Nephron progenitor cell (in vitro differentiated cells): Measurements from ENCODE around the gene NTM.

Source experiments
- DNase-seq: peaks from one replicate; pipeline ENCODE4 v3.0.0; 2021
- H3K27ac Mint-ChIP-seq: 2 replicates; pipeline ENCODE4 v1.8.0; 2021; ENCODE audit warnings: mild to moderate bottlenecking, moderate library complexity, mixed read lengths
- H3K27me3 Mint-ChIP-seq: 2 replicates; pipeline ENCODE4 v1.8.0; 2021; ENCODE audit warnings: mild to moderate bottlenecking, low read depth, mixed read lengths; ENCODE audit not compliant: poor library complexity
- H3K36me3 Mint-ChIP-seq: 2 replicates; pipeline ENCODE4 v1.8.0; 2021; ENCODE audit warnings: low read depth, mixed read lengths
- H3K4me1 Mint-ChIP-seq: 2 replicates; pipeline ENCODE4 v1.8.0; 2021; ENCODE audit warnings: mixed read lengths
- H3K4me3 Mint-ChIP-seq: 2 replicates; pipeline ENCODE4 v1.8.0; 2021; ENCODE audit warnings: mild to moderate bottlenecking, moderate library complexity, mixed read lengths
- H3K9me3 Mint-ChIP-seq: 2 replicates; pipeline ENCODE4 v1.8.0; 2021; ENCODE audit warnings: mild to moderate bottlenecking, moderate library complexity, mixed read lengths
- TF ChIP-seq, protein P1 (sequence below): fragments of 200-600 bp; sonication (generic); IDR thresholded peaks from 2 replicates; pipeline ENCODE4 v1.5.0; 2021; ENCODE audit warnings: antibody characterized with exemption

Gene NTM

DNA sequence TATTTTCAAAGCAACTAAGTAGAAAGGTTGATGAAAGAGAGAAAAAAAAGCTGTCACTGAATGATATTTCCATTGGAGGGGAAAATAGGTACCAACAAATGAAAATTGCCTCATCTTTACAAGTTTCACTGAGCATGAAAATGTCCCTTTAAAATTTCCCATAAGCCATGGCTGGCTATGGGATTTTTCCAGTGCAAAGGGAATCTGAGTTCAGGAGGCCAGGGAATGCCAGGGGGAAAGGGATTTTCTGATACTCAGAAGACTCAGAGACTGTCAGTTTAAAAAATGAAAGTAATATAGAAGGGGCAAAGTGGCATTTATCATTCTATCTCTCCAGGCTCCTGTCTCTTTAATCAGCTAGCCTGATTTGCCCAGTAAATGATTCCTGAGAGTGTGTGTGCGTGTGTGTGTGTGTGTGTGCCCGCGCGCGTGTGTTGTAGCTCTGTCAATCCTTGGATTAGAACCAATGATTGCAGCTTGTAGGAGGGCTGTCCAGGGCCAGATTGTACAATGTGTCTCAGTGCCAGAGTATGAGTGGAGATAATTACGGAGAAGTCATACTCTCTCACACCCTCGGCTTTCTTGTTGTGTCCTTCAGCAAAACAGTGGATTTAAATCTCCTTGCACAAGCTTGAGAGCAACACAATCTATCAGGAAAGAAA is at the start of gene NTM:
NTM (plus strand) TSS at position 526 of the 662 bp plus-strand sequence.
- TF ChIP-seq, protein P1, sequence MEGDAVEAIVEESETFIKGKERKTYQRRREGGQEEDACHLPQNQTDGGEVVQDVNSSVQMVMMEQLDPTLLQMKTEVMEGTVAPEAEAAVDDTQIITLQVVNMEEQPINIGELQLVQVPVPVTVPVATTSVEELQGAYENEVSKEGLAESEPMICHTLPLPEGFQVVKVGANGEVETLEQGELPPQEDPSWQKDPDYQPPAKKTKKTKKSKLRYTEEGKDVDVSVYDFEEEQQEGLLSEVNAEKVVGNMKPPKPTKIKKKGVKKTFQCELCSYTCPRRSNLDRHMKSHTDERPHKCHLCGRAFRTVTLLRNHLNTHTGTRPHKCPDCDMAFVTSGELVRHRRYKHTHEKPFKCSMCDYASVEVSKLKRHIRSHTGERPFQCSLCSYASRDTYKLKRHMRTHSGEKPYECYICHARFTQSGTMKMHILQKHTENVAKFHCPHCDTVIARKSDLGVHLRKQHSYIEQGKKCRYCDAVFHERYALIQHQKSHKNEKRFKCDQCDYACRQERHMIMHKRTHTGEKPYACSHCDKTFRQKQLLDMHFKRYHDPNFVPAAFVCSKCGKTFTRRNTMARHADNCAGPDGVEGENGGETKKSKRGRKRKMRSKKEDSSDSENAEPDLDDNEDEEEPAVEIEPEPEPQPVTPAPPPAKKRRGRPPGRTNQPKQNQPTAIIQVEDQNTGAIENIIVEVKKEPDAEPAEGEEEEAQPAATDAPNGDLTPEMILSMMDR: no peak
- Mint-ChIP-seq H3K27ac (no peak within 1 kb of the TSS), H3K9me3 (no peaks in the 10 kb centered on the region), H3K36me3 (no peaks in the 10 kb centered on the region), H3K27me3 (no peaks in the 10 kb centered on the region), H3K4me1 (peaks cover 19% of the 10 kb centered on the region), H3K4me3 (no peak within 1 kb of the TSS)
- peak; percentile 27 for DNase-seq

DNA sequence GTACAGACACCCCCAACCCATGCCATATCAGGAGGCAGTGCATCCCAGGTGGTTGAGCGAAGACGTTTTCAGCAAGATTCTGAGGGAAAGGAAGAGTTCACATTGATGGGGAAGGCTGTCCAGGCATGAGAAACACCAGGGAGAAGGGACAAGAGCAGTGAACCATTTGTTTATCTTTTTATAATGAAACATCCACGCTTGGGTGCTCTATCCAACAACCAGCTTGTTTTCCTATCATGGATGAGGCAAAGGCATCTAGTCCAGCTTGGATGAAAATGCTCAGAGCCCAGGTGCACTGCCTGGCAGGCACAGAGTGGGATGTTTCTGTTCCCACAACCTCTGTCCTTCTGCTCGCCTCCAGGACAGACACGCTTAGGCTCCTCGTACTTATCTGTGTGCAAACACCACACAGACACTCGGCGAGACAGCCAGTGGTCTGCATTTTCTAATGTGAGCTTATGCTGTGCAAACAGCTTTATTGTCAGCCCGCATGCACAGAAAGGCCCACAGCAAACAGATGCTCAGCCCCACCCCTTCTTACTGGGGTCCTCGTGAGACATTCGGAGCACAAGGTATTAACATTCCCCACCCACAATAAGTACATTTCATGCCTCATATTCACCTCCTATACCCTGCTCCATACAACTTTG is 45.4 kb upstream of the NTM start:
- TF ChIP-seq, protein P1: no peak

DNA sequence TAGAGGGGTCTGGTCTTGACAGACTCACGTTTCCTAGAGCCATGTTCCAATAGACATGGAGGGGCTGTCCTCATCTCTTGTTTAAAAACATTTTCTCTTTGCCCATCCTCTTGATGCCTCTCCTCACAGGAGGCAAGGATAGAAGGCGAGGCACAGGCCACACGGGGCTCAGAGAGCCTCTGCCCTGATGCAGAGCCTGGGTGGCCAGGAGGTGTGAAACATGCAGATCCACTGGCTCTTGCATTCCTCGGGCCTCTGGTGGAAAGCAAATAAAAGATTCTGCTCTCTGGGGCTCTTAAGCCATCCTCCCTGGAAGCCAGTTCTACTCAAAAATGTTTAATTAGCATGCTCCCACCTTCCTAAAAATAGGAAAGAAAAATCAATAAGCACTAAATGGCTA is 43.6 kb upstream of the NTM start:
- TF ChIP-seq, protein P1: no peak
- no peak for DNase-seq
- Mint-ChIP-seq H3K36me3 (no peaks in the 10 kb centered on the region), H3K27me3 (no peaks in the 10 kb centered on the region), H3K4me1 (no peaks in the 10 kb centered on the region), H3K4me3 (no peak overlapping the region), H3K9me3 (no peaks in the 10 kb centered on the region), H3K27ac (no peak overlapping the region)

More for the DNA sequence above, 45.4 kb upstream of the NTM start:
- H3K4me3 Mint-ChIP-seq: no peak overlapping the region
- H3K36me3 Mint-ChIP-seq: no peaks in the 10 kb centered on the region
- no peak overlapping the region for H3K27ac Mint-ChIP-seq
- H3K4me1 Mint-ChIP-seq: no peaks in the 10 kb centered on the region
- no peaks in the 10 kb centered on the region for H3K27me3 Mint-ChIP-seq
- no peak for DNase-seq
- peaks cover 3% of the 10 kb centered on the region for H3K9me3 Mint-ChIP-seq

DNA sequence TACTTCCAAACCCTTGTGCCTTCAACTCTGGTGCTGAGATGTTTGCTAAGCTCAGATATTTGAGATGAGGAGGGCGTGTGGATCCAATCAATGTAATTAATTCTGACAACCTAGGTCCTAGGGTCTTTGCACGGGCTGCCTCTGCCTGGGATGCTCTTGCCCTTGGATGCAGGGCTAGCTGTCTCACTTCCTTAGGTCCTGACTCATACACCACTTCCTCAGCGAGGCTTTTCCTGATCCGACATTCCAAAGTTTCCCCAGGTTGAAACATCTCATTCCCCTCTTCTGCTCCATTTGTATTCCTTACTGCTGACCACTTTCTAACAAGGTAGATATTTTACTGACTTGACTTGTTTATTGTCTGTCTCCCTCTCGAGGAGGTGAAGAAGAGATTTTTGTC is 43.0 kb upstream of the NTM start:
- no peaks in the 10 kb centered on the region for H3K4me1 Mint-ChIP-seq
- H3K27me3 Mint-ChIP-seq: no peaks in the 10 kb centered on the region
- no peaks in the 10 kb centered on the region for H3K9me3 Mint-ChIP-seq
- TF ChIP-seq, protein P1: no peak
- no peaks in the 10 kb centered on the region for H3K36me3 Mint-ChIP-seq
- DNase-seq: no peak
- H3K4me3 Mint-ChIP-seq: no peak overlapping the region
- no peak overlapping the region for H3K27ac Mint-ChIP-seq

DNA sequence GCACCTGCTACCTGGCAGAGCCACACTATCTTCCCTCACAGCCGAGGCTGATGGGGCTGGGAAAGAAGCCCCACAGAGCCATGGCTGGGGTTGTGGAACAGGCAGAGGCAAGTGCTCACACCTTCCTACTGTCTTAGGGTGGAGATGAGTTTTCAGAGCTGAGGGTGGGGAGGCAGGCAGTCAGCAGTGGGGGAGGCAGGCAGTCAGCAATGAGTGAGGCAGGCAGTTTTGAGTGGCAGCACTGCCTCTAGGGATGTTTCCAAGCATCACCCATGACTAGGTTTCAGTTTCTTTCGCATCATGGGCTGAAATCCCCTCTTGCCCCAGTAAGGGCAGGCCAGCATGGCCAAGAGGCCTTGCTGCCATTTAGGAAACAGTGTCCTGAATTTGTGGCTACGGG is 41.6 kb upstream of the NTM start:
- no peaks in the 10 kb centered on the region for H3K4me1 Mint-ChIP-seq
- no peaks in the 10 kb centered on the region for H3K9me3 Mint-ChIP-seq
- no peak overlapping the region for H3K27ac Mint-ChIP-seq
- H3K4me3 Mint-ChIP-seq: no peak overlapping the region
- H3K36me3 Mint-ChIP-seq: no peaks in the 10 kb centered on the region
- H3K27me3 Mint-ChIP-seq: no peaks in the 10 kb centered on the region
- TF ChIP-seq, protein P1: no peak
- DNase-seq: no peak

DNA sequence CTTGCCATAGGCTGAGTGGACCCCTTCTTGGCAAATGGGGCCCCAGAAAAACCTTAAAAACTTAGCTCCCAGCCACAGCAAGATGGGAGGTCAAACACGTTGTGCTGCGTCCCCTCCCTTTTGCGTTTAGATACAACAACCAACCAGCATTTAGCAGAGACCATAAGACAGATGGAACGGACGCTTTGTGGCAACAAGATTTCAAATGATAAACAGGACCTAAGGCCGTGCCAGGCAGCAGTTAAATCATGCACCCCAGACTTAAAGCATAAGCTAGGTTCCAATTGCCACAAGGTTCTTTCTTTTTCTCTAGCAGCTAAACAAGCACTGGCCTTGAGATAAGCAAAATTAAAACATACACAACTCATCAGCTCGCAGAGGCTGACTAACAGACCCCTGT is 39.4 kb upstream of the NTM start:
- Mint-ChIP-seq H3K27me3 (no peaks in the 10 kb centered on the region), H3K4me1 (no peaks in the 10 kb centered on the region), H3K4me3 (no peak overlapping the region), H3K36me3 (no peaks in the 10 kb centered on the region), H3K9me3 (no peaks in the 10 kb centered on the region), H3K27ac (no peak overlapping the region)
- TF ChIP-seq, protein P1: no peak
- DNase-seq: no peak
